Cortex of kidney (tissue), 1 donor: ENCODE results near the gene ATXN7L3B.

Experiments
- DNase-seq: peaks from one replicate; lab custom pipeline; 2025; lab: John Stamatoyannopoulos, UW

The ATXN7L3B gene

GRCh38 chr12:74551291-74551690 is 13.7 kb downstream of the ATXN7L3B start:
- DNase-seq: no peak

- no peak for DNase-seq
These were observed 14.6 kb downstream of the ATXN7L3B start for GRCh38 chr12:74552201-74552600.

GRCh38 chr12:74559728-74560127 is 22.1 kb downstream of the ATXN7L3B start:
- DNase-seq: no peak

GRCh38 chr12:74563927-74564326 is 26.3 kb downstream of the ATXN7L3B start:
- DNase-seq: no peak

- no peak for DNase-seq
These were observed 40.9 kb downstream of the ATXN7L3B start for GRCh38 chr12:74578486-74578885.

- DNase-seq: no peak
These were observed 41.8 kb downstream of the ATXN7L3B start for GRCh38 chr12:74579446-74579845.

- no peak for DNase-seq
These were observed 42.3 kb downstream of the ATXN7L3B start for GRCh38 chr12:74579981-74580380.

GRCh38 chr12:74581439-74581838 is 43.8 kb downstream of the ATXN7L3B start:
- no peak for DNase-seq

GRCh38 chr12:74584483-74585062 is 46.9 kb downstream of the ATXN7L3B start:
- DNase-seq: no peak

- no peak for DNase-seq
These were observed 48.6 kb downstream of the ATXN7L3B start for GRCh38 chr12:74586251-74586650.
